A549 (cell line): ENCODE data around the gene PDPK1. TPM values are rescaled to one million over a fixed set of nuclear protein-coding genes. Genes with fewer than 3 reads are reported as not detected.
"Not testable (repeated sequence)": the region's sequence is repeated elsewhere in the genome, so short reads cannot be mapped to it uniquely, and the experiment has no call there.

Experiments
- ATAC-seq, 2 experiments: fragments of 200-7000 bp in 1 of 2; fragments of >200 bp in 1 of 2; cut with Nextera tagmentation in 1 of 2; cut with Tn5 transposase in 1 of 2; 3 replicates each; pipeline versions ENCODE4 v1.8.0 to v1.9.1; 2018 to 2020; ENCODE audit warnings: mild to moderate bottlenecking in 1 of 2, moderate library complexity in 1 of 2
- CTCF ChIA-PET: fragments of 300-600 bp; sonication (Branson Sonifier 250); formaldehyde crosslinking; extraction: SDS; loops from one replicate; lab custom pipeline; 2021; ENCODE audit warnings: antibody characterized with exemption, inconsistent platforms; lab: Yijun Ruan, JAX
- POLR2A ChIA-PET: fragments of 350-600 bp; formaldehyde crosslinking; extraction: SDS; loops from one replicate; lab custom pipeline; 2021; ENCODE audit warnings: antibody characterized with exemption, inconsistent platforms; lab: Yijun Ruan, JAX
- DNase-seq, 2 experiments: peaks; one replicate each; pipeline versions ENCODE4 v3.0.0 to v3.0.0-alpha.2; 2011 to 2016; ENCODE audit warnings: low read depth in 1 of 2, low spot score in 1 of 2
- FAIRE-seq: peaks from 2 replicates; lab custom pipeline; 2011; peaks lifted over from hg19 to GRCh38; lab: Jason Lieb, UNC
- H3K27ac ChIP-seq, 2 experiments: fragments of >200 bp; sonication (Bioruptor Twin); formaldehyde crosslinking; 3 replicates each; pipeline ENCODE4 v1.5.1; 2016 to 2017
- H3K4me1 ChIP-seq: fragments of >200 bp; sonication (Bioruptor Twin); formaldehyde crosslinking; 3 replicates; pipeline ENCODE4 v1.6.1; 2016
- H3K4me2 ChIP-seq: fragments of >200 bp; sonication (Bioruptor Twin); formaldehyde crosslinking; 3 replicates; pipeline ENCODE4 v1.6.1; 2016
- H3K4me3 ChIP-seq: fragments of >200 bp; sonication (Bioruptor Twin); formaldehyde crosslinking; 3 replicates; pipeline ENCODE4 v1.5.1; 2016
- H3K9me3 ChIP-seq: fragments of >200 bp; sonication (Bioruptor Twin); formaldehyde crosslinking; 3 replicates; pipeline ENCODE4 v1.6.1; 2016
- E2F6 ChIP-seq: IDR thresholded peaks from 2 replicates; pipeline ENCODE4 v1.6.1; 2012; ENCODE audit warnings: low read depth, borderline replicate concordance
- EHF ChIP-seq: fragments of 250-450 bp; sonication (Bioruptor Pico); IDR thresholded peaks from 2 replicates; pipeline ENCODE4 v1.5.0; 2020; ENCODE audit warnings: mild to moderate bottlenecking
- EHMT2 ChIP-seq: fragments of 200-600 bp; sonication (generic); IDR thresholded peaks from 2 replicates; pipeline ENCODE4 v1.6.1; 2016; ENCODE audit warnings: antibody characterized with exemption, low read depth, mild to moderate bottlenecking, moderate library complexity
- ELK1 ChIP-seq: fragments of 150-350 bp; IDR thresholded peaks from 2 replicates; pipeline ENCODE4 v1.6.1; 2014; ENCODE audit warnings: low read depth, mild to moderate bottlenecking, low read length
- EP300 ChIP-seq, 2 experiments: fragments of >200 bp; sonication (Bioruptor Twin); formaldehyde crosslinking; IDR thresholded peaks; 2 replicates in 1 of 2; 3 replicates in 1 of 2; pipeline ENCODE4 v1.6.1; 2016 to 2017
- HDAC2 ChIP-seq: fragments of 200-600 bp; sonication (generic); IDR thresholded peaks from 2 replicates; pipeline ENCODE4 v1.6.1; 2016
- HEYL ChIP-seq: fragments of 250-450 bp; sonication (Bioruptor Pico); IDR thresholded peaks from 2 replicates; pipeline ENCODE4 v1.8.0; 2021; ENCODE audit warnings: mild to moderate bottlenecking, moderate library complexity
- HOXB5 ChIP-seq: fragments of 250-450 bp; sonication (Bioruptor Pico); IDR thresholded peaks from 2 replicates; pipeline ENCODE4 v1.5.0; 2020; ENCODE audit warnings: mild to moderate bottlenecking, moderate library complexity
- KDM1A ChIP-seq: fragments of 200-600 bp; sonication (generic); IDR thresholded peaks from 2 replicates; pipeline ENCODE4 v1.6.1; 2016; ENCODE audit warnings: low read depth, mild to moderate bottlenecking
- NR3C1 ChIP-seq: fragments of >200 bp; sonication (Bioruptor Twin); formaldehyde crosslinking; IDR thresholded peaks from 3 replicates; pipeline ENCODE4 v1.6.1; 2017
- PBX3 ChIP-seq: IDR thresholded peaks from 2 replicates; pipeline ENCODE4 v1.6.1; 2012
- RAD21 ChIP-seq, 2 experiments: fragments of >200 bp in 1 of 2; sonication (Bioruptor Twin) in 1 of 2; formaldehyde crosslinking in 1 of 2; IDR thresholded peaks in 1 of 2; conservative IDR thresholded peaks in 1 of 2; 2 replicates in 1 of 2; 3 replicates in 1 of 2; pipeline ENCODE4 v1.6.1; 2012 to 2018; ENCODE audit warnings: inconsistent platforms in 1 of 2
- REST ChIP-seq: fragments of 200-600 bp; sonication (generic); IDR thresholded peaks from 2 replicates; pipeline ENCODE4 v1.6.1; 2016; ENCODE audit warnings: antibody characterized with exemption, mild to moderate bottlenecking, moderate library complexity
- SMC3 ChIP-seq: fragments of >200 bp; sonication (Bioruptor Twin); formaldehyde crosslinking; IDR thresholded peaks from 3 replicates; pipeline ENCODE4 v1.6.1; 2018; ENCODE audit warnings: inconsistent platforms
- SREBF2 ChIP-seq: fragments of 450-650 bp; IDR thresholded peaks from 2 replicates; pipeline ENCODE4 v1.6.1; 2014; ENCODE audit warnings: mild to moderate bottlenecking, moderate library complexity
- TP53 ChIP-seq: fragments of 250-450 bp; sonication (Bioruptor Pico); IDR thresholded peaks from 2 replicates; pipeline ENCODE4 v1.5.0; 2021; ENCODE audit warnings: mild to moderate bottlenecking, moderate library complexity
- ZFP36 ChIP-seq: fragments of 450-650 bp; IDR thresholded peaks from 2 replicates; pipeline ENCODE4 v1.6.1; 2014; ENCODE audit warnings: borderline replicate concordance; ENCODE audit not compliant: partially characterized antibody
- ZNF302 ChIP-seq: fragments of 250-450 bp; sonication (Bioruptor Pico); IDR thresholded peaks from 2 replicates; pipeline ENCODE4 v1.9.0; 2021; ENCODE audit warnings: inconsistent platforms, mild to moderate bottlenecking, moderate library complexity
- WGBS: methylation state at CpG from one replicate; pipeline ENCODE4 v1.1.6; 2017; ENCODE audit errors: missing lambda C conversion rate; 5-methylcytosine and 5-hydroxymethylcytosine counted together
- polyA plus RNA-seq, 4 experiments: library from polyadenylated mRNA; depleted of rRNA in 3 of 4; stranded (reverse); fragments of >200 nt; fragmentation: RNase III in 1 of 4; extraction: RNeasy Plus Mini Kit Qiagen cat#74134 plus additional on column Dnase treatment in 1 of 4; gene quantifications; 2 replicates in 3 of 4; 3 replicates in 1 of 4; pipeline ENCODE4 v1.2.3, GENCODE V29; 2011 to 2017

The PDPK1 gene
- polyA plus RNA-seq, 2 of the 4 experiments (the other 2 are of a cell fraction) = 17.7 to 29.7 TPM

- TF ChIP-seq REST (no peak), EHF (CRISPR knock-in tag) (no peak), SMC3 (no peak), HDAC2 (no peak), NR3C1 (no peak), E2F6 (peak; percentile 77; the same call in 1 of the 2 replicates), RAD21 (conservative IDR thresholded peaks at IDR 0.05 in 1 of 2, IDR thresholded peaks at IDR 0.05 in 1 of 2) (no peak), HEYL (CRISPR knock-in tag) (no peak), TP53 (CRISPR knock-in tag) (no peak), HOXB5 (CRISPR knock-in tag) (no peak), PBX3 (peak; percentile 76; the same call in 1 of the 2 replicates)
Observed at GRCh38 chr16:2531696-2532493, 5.9 kb upstream of the PDPK1 start (continued).

GRCh38 chr16:2532494-2533141 lies 5.2 kb upstream of the PDPK1 start:
- FAIRE-seq = no peak
- peak overlapping the region; percentile 64 for H3K4me3 ChIP-seq
- 22% methylated on average over 33 of the region's 37 CpGs for WGBS
- no peak for TF ChIP-seq ZFP36
- TF ChIP-seq PBX3 = 0 out of 2 replicates have a peak, but pooled peaks have one; percentile 4
- TF ChIP-seq EP300 (IDR thresholded peaks at IDR 0.05) = no peak
- TF ChIP-seq EHMT2 = no peak
- 0 out of 2 replicates have a peak, but pooled peaks have one; percentile 30 for TF ChIP-seq TP53 (CRISPR knock-in tag)
- no peak for TF ChIP-seq KDM1A
- no peak for TF ChIP-seq SREBF2
- TF ChIP-seq ELK1 = no peak
- no peak for TF ChIP-seq REST
- TF ChIP-seq ZNF302 = no peak
- POLR2A ChIA-PET = interaction anchor here (0.9 to 2.8 kb wide), 2 partner anchors 13 to 70 kb away, joined by 3 to 21 read pairs; partner anchors contain the start of gene AMDHD2
- peak overlapping the region; percentile 84 to 92 for H3K27ac ChIP-seq
- H3K9me3 ChIP-seq = no peaks in the 10 kb centered on the region
- CTCF ChIA-PET = interaction anchor here (1.4 to 3.2 kb wide), 2 partner anchors 18 to 31 kb away, joined by 3 to 8 read pairs; no protein-coding TSS in a partner anchor
- peak; percentile 11 to 29; a peak in 5 of 6 replicates for ATAC-seq
- peak overlapping the region; percentile 99 for H3K4me2 ChIP-seq
- H3K4me1 ChIP-seq = peaks cover 21% of the 10 kb centered on the region
- DNase-seq = no peak

GRCh38 chr16:2533142-2533755 lies 4.6 kb upstream of the PDPK1 start:
- Histone ChIP-seq H3K4me2 (peak overlapping the region; percentile 99), H3K4me1 (peaks cover 21% of the 10 kb centered on the region), H3K4me3 (peak overlapping the region; percentile 64; the same call in 2 of the 3 replicates), H3K27ac (peak overlapping the region; percentile 84 to 92; a peak in 5 of 6 replicates)
- H3K9me3 ChIP-seq, ATAC-seq, DNase-seq, FAIRE-seq: not testable (repeated sequence)
- CTCF ChIA-PET = interaction anchor here (1.4 kb wide), 1 partner anchor 32 kb away, joined by 3 read pairs; no protein-coding TSS in a partner anchor
- WGBS = 57% methylated on average over 16 of the region's 16 CpGs
- POLR2A ChIA-PET = interaction anchor here (0.9 to 2.8 kb wide), 2 partner anchors 13 to 70 kb away, joined by 3 to 21 read pairs; partner anchors contain the start of gene AMDHD2
